GM12878 (cell line): Measurements from ENCODE around the gene PANX2. TPM values are rescaled to one million over a fixed set of nuclear protein-coding genes. Genes with fewer than 3 reads are reported as not detected.

Source experiments
- ATF7 ChIP-seq: fragments of 450-650 bp; IDR thresholded peaks from 2 replicates; pipeline ENCODE4 v1.6.1; 2016; ENCODE audit warnings: low read depth, mild to moderate bottlenecking
- CEBPB ChIP-seq, 2 experiments: fragments of 150-350 bp in 1 of 2; IDR thresholded peaks; 2 replicates each; pipeline ENCODE4 v1.6.1; 2012 to 2014; ENCODE audit warnings: low read depth in 2 of 2, low read length in 2 of 2, borderline replicate concordance in 1 of 2, inconsistent platforms in 1 of 2
- CHD4 ChIP-seq: fragments of 200-600 bp; sonication (generic); IDR thresholded peaks from 2 replicates; pipeline ENCODE4 v1.6.1; 2016; ENCODE audit warnings: mild to moderate bottlenecking
- CTCF ChIP-seq, 3 experiments: IDR thresholded peaks in 2 of 3; conservative IDR thresholded peaks in 1 of 3; 2 replicates each; pipeline ENCODE4 v1.5.1; 2011; ENCODE audit warnings: low read depth in 3 of 3, low read length in 3 of 3, mild to moderate bottlenecking in 3 of 3, control low read depth in 2 of 3, moderate library complexity in 2 of 3, inconsistent platforms in 1 of 3, mixed read lengths in 1 of 3; ENCODE audit not compliant: control insufficient read depth in 2 of 3, insufficient read depth in 1 of 3; ENCODE audit errors: extremely low read depth in 1 of 3
- HDGF ChIP-seq: fragments of 450-650 bp; IDR thresholded peaks from 2 replicates; pipeline ENCODE4 v1.6.1; 2016; ENCODE audit warnings: antibody characterized with exemption
- IKZF1 ChIP-seq: fragments of 450-650 bp; conservative IDR thresholded peaks from 2 replicates; pipeline ENCODE4 v1.6.1; 2017; ENCODE audit warnings: antibody characterized with exemption, mild to moderate bottlenecking
- PML ChIP-seq: IDR thresholded peaks from 2 replicates; pipeline ENCODE4 v1.6.1; 2012; ENCODE audit warnings: low read length, inconsistent platforms
- POLR2A ChIP-seq: IDR thresholded peaks from 2 replicates; pipeline ENCODE4 v1.6.1; 2011; ENCODE audit warnings: low read depth, mild to moderate bottlenecking, low read length
- PRDM15 ChIP-seq: fragments of 450-650 bp; formaldehyde crosslinking; IDR thresholded peaks from 2 replicates; pipeline ENCODE4 v1.4.0; 2020; ENCODE audit warnings: mild to moderate bottlenecking, moderate library complexity
- SKIL ChIP-seq: fragments of 450-650 bp; IDR thresholded peaks from 2 replicates; pipeline ENCODE4 v1.6.1; 2017; ENCODE audit warnings: mild to moderate bottlenecking, low read depth, inconsistent platforms; ENCODE audit not compliant: poor library complexity, severe bottlenecking
- SMAD1 ChIP-seq: fragments of 450-650 bp; IDR thresholded peaks from 2 replicates; pipeline ENCODE4 v1.6.1; 2018; ENCODE audit warnings: mild to moderate bottlenecking, low read depth; ENCODE audit not compliant: partially characterized antibody
- SP1 ChIP-seq: IDR thresholded peaks from one replicate; pipeline ENCODE4 v1.6.1; 2011; ENCODE audit warnings: low read depth, low read length
- SPI1 ChIP-seq: IDR thresholded peaks from 2 replicates; pipeline ENCODE4 v1.6.1; 2011; ENCODE audit warnings: low read depth, mild to moderate bottlenecking, low read length, moderate library complexity, borderline replicate concordance; ENCODE audit not compliant: insufficient read depth
- SREBF1 ChIP-seq: IDR thresholded peaks from 2 replicates; pipeline ENCODE4 v1.6.1; 2012; ENCODE audit warnings: mild to moderate bottlenecking, low read length
- SUZ12 ChIP-seq: fragments of 200-600 bp; sonication (generic); IDR thresholded peaks from one replicate; pipeline ENCODE4 v1.6.1; 2018; ENCODE audit warnings: antibody characterized with exemption, mild to moderate bottlenecking; ENCODE audit not compliant: unreplicated experiment
- TCF12 ChIP-seq: IDR thresholded peaks from 2 replicates; pipeline ENCODE4 v1.6.1; 2011; ENCODE audit warnings: low read depth, mild to moderate bottlenecking, low read length
- YY1 ChIP-seq: IDR thresholded peaks from 2 replicates; pipeline ENCODE4 v1.6.1; 2011; ENCODE audit warnings: low read depth, mild to moderate bottlenecking, low read length
- ZNF592 ChIP-seq: fragments of 450-650 bp; IDR thresholded peaks from 2 replicates; pipeline ENCODE4 v1.6.1; 2017; ENCODE audit warnings: mild to moderate bottlenecking, moderate library complexity
- polyA plus RNA-seq, 11 experiments: library from polyadenylated mRNA; depleted of rRNA in 4 of 11; unstranded in 6 of 11; stranded (reverse) in 5 of 11; fragments of >200 nt; fragmentation: Nextera tagmentation in 4 of 11; fragmentation: Illumina TruSeq in 1 of 11; extraction: Ambion mirVana in 4 of 11; extraction: Trizol in 1 of 11; gene quantifications; 1 replicate in 1 of 11; 2 replicates in 10 of 11; pipeline versions ENCODE4 v1.2.1 to v1.2.3, GENCODE V29; 2011 to 2016; ENCODE audit warnings: inconsistent platforms in 2 of 11, missing spikeins in 2 of 11, low read depth in 1 of 11
- total RNA-seq, 4 experiments: library from RNA; depleted of rRNA in 3 of 4; stranded (reverse); fragments of >200 nt in 3 of 4; fragmentation: Illumina TruSeq in 1 of 4; extraction: Trizol in 1 of 4; gene quantifications; 2 replicates each; pipeline versions ENCODE4 v1.2.1 to v1.2.3, GENCODE V29; 2013 to 2021

The PANX2 gene
- total and polyA plus RNA-seq, 10 of the 15 experiments (the other 5 are each of a cell fraction or from before 2014, with no cell fraction given): 0.04 to 0.44 (median 0.17) TPM; not detected in 5

GRCh38 chr22:50190941-50191741, 20.6 kb downstream of the PANX2 start (continued):
- no peak for TF ChIP-seq PML
- peak; percentile 88 for TF ChIP-seq TCF12
- TF ChIP-seq IKZF1: no peak; the same call in 1 of the 2 replicates
- TF ChIP-seq SUZ12: no peak
- TF ChIP-seq CEBPB (IDR thresholded peaks at IDR 0.05; ENCODE audit: borderline replicate concordance in 1 of 2, low read depth in 2 of 2, low read length in 2 of 2): no peak
- TF ChIP-seq SKIL: peak; percentile 86
- TF ChIP-seq CTCF (IDR thresholded peaks at IDR 0.05 in 2 of 3, conservative IDR thresholded peaks at IDR 0.05 in 1 of 3; ENCODE audit: control insufficient read depth in 2 of 3, extremely low read depth in 1 of 3, insufficient read depth in 1 of 3, low read depth in 3 of 3, low read length in 3 of 3): no peak
- peak; percentile 17 for TF ChIP-seq SMAD1
- TF ChIP-seq PRDM15 (CRISPR knock-in tag): no peak
- TF ChIP-seq HDGF: no peak
- peak; percentile 65 for TF ChIP-seq SP1
- TF ChIP-seq SREBF1: no peak
- no peak for TF ChIP-seq CHD4
- TF ChIP-seq ATF7: 0 out of 2 replicates have a peak, but pooled peaks have one; percentile 38
- peak; percentile 38; the same call in 1 of the 2 replicates for TF ChIP-seq SPI1
- peak; percentile 7; the same call in 1 of the 2 replicates for TF ChIP-seq YY1
- TF ChIP-seq POLR2A: peak; percentile 62
- no peak for TF ChIP-seq ZNF592
